C4-2B (cell line): ENCODE results near the gene PCGF5.
A peak's percentile ranks its signal among the peaks of the same experiment; 100 is the strongest.

Experiments used
- CTCF ChIP-seq: fragments of 450-650 bp; conservative IDR thresholded peaks from 2 replicates; pipeline ENCODE4 v1.5.1; 2017; ENCODE audit warnings: mild to moderate bottlenecking
- ZFX ChIP-seq: fragments of 450-650 bp; IDR thresholded peaks from 2 replicates; pipeline ENCODE4 v1.6.1; 2017

GRCh38 chr10:91298224-91298871, 77.9 kb downstream of the PCGF5 start:
- TF ChIP-seq CTCF (peak; percentile 98), ZFX (no peak)
